H1 (cell line): Measurements from ENCODE around the gene ITSN1. TPM values are rescaled to one million over a fixed set of nuclear protein-coding genes. Genes with fewer than 3 reads are reported as not detected.

Source experiments
- CTCF ChIA-PET: fragments of 300-600 bp; sonication (Branson Sonifier 250); formaldehyde crosslinking; loops from one replicate; lab custom pipeline; 2021; ENCODE audit not compliant: partially characterized antibody; lab: Charles Lee
- POLR2A ChIA-PET: fragments of 300-600 bp; sonication (Branson Sonifier 250); formaldehyde crosslinking; loops from one replicate; lab custom pipeline; 2021; ENCODE audit warnings: inconsistent platforms; ENCODE audit not compliant: partially characterized antibody; lab: Charles Lee
- DNase-seq, 2 experiments: peaks; one replicate each; pipeline versions ENCODE4 v3.0.0 to v3.0.0-alpha.2; 2010 to 2022; ENCODE audit warnings: low spot score in 2 of 2, low read depth in 1 of 2, mixed read lengths in 1 of 2
- FAIRE-seq: peaks from 2 replicates; lab custom pipeline; 2011; peaks lifted over from hg19 to GRCh38; lab: Jason Lieb, UNC
- H2AFZ ChIP-seq: 2 replicates; pipeline ENCODE4 v1.8.1; 2012; ENCODE audit warnings: low read length, inconsistent platforms
- H2AK5ac ChIP-seq: 2 replicates; pipeline ENCODE4 v1.6.1; 2013; ENCODE audit warnings: low read depth, low read length
- H2BK120ac ChIP-seq: replicated peaks from 2 replicates; pipeline ENCODE3; 2013; ENCODE audit warnings: low read depth, low read length, inconsistent platforms
- H2BK12ac ChIP-seq: 2 replicates; pipeline ENCODE4 v1.6.1; 2013; ENCODE audit warnings: low read depth, low read length
- H2BK15ac ChIP-seq: 2 replicates; pipeline ENCODE4 v1.6.1; 2013; ENCODE audit warnings: low read length
- H2BK20ac ChIP-seq: 2 replicates; pipeline ENCODE4 v1.6.1; 2013; ENCODE audit warnings: low read length
- H2BK5ac ChIP-seq: 2 replicates; pipeline ENCODE4 v1.6.1; 2013; ENCODE audit warnings: low read depth, low read length
- H3K14ac ChIP-seq: 2 replicates; pipeline ENCODE4 v1.6.1; 2013; ENCODE audit warnings: inconsistent platforms; ENCODE audit not compliant: insufficient read length
- H3K18ac ChIP-seq: 2 replicates; pipeline ENCODE4 v1.6.1; 2013; ENCODE audit warnings: low read length; ENCODE audit errors: extremely low read depth
- H3K23ac ChIP-seq: 2 replicates; pipeline ENCODE4 v1.6.1; 2013; ENCODE audit warnings: inconsistent platforms; ENCODE audit not compliant: insufficient read length
- H3K23me2 ChIP-seq: 2 replicates; pipeline ENCODE4 v1.6.1; 2013; ENCODE audit warnings: low read depth, low read length
- H3K27ac ChIP-seq: 2 replicates; pipeline ENCODE4 v1.6.1; 2011; ENCODE audit warnings: low read depth, low read length, inconsistent platforms
- H3K27me3 ChIP-seq, 4 experiments: replicated peaks in 1 of 4; 1 replicate in 1 of 4; 2 replicates in 3 of 4; pipeline versions ENCODE4 v1.6.1 to v1.8.1; 2011 to 2013; ENCODE audit warnings: low read length in 3 of 4, mild to moderate bottlenecking in 3 of 4, inconsistent platforms in 2 of 4, mixed read lengths in 2 of 4, moderate library complexity in 1 of 4; ENCODE audit not compliant: control insufficient read depth in 3 of 4, insufficient read depth in 3 of 4; ENCODE audit errors: extremely low read depth in 1 of 4
- H3K36me3 ChIP-seq, 4 experiments: 2 replicates each; pipeline versions ENCODE4 v1.6.1 to v1.8.1; 2011 to 2013; ENCODE audit warnings: mild to moderate bottlenecking in 4 of 4, low read length in 3 of 4, moderate library complexity in 2 of 4, control low read depth in 1 of 4, inconsistent platforms in 1 of 4; ENCODE audit not compliant: insufficient read depth in 4 of 4, control insufficient read depth in 2 of 4
- H3K4ac ChIP-seq: replicated peaks from 2 replicates; pipeline ENCODE3; 2013; ENCODE audit warnings: low read length, low read depth, mixed read lengths, inconsistent platforms; ENCODE audit not compliant: insufficient read length
- H3K4me1 ChIP-seq, 4 experiments: replicated peaks in 1 of 4; 1 replicate in 1 of 4; 2 replicates in 3 of 4; pipeline versions ENCODE4 v1.6.1 to v1.8.1; 2011 to 2013; ENCODE audit warnings: low read length in 3 of 4, inconsistent platforms in 2 of 4, mixed read lengths in 1 of 4; ENCODE audit not compliant: insufficient read depth in 4 of 4, control insufficient read depth in 3 of 4
- H3K4me2 ChIP-seq, 2 experiments: 2 replicates each; pipeline versions ENCODE4 v1.6.1 to v1.8.1; 2011 to 2013; ENCODE audit warnings: low read depth in 2 of 2, low read length in 2 of 2, control low read depth in 1 of 2, inconsistent platforms in 1 of 2, mild to moderate bottlenecking in 1 of 2; ENCODE audit not compliant: insufficient read depth in 1 of 2
- H3K4me3 ChIP-seq, 4 experiments: fragments of 200-600, 300-600 bp in 1 of 4; sonication (generic), shearing (Covaris generic), sonication (Bioruptor Twin) in 1 of 4; 2 replicates each; pipeline versions ENCODE4 v1.5.1 to v1.8.1; 2011 to 2016; ENCODE audit warnings: low read length in 4 of 4, low read depth in 3 of 4, control low read depth in 2 of 4, inconsistent platforms in 2 of 4, mild to moderate bottlenecking in 2 of 4, mixed read lengths in 1 of 4, moderate library complexity in 1 of 4; ENCODE audit not compliant: insufficient read depth in 2 of 4; ENCODE audit errors: extremely low read depth in 1 of 4
- H3K56ac ChIP-seq: replicated peaks from 2 replicates; pipeline ENCODE3; 2013; ENCODE audit warnings: low read depth, mild to moderate bottlenecking, mixed read lengths, low read length, inconsistent platforms; ENCODE audit not compliant: insufficient read length
- H3K79me1 ChIP-seq: 2 replicates; pipeline ENCODE4 v1.6.1; 2013; ENCODE audit warnings: low read depth, low read length, control low read depth
- H3K79me2 ChIP-seq, 2 experiments: 2 replicates each; pipeline versions ENCODE4 v1.6.1 to v1.8.1; 2012 to 2013; ENCODE audit warnings: low read length in 2 of 2, mild to moderate bottlenecking in 2 of 2, inconsistent platforms in 1 of 2; ENCODE audit not compliant: insufficient read depth in 2 of 2, control insufficient read depth in 1 of 2
- H3K9ac ChIP-seq, 4 experiments: replicated peaks in 1 of 4; 1 replicate in 1 of 4; 2 replicates in 3 of 4; pipeline versions ENCODE4 v1.6.1 to v1.8.1; 2011 to 2013; ENCODE audit warnings: low read depth in 3 of 4, low read length in 3 of 4, control low read depth in 2 of 4, mild to moderate bottlenecking in 2 of 4, moderate library complexity in 2 of 4, inconsistent platforms in 1 of 4; ENCODE audit errors: extremely low read depth in 1 of 4
- H3K9me3 ChIP-seq, 2 experiments: 2 replicates each; pipeline versions ENCODE4 v1.6.1 to v1.8.1; 2012 to 2013; ENCODE audit warnings: mild to moderate bottlenecking in 2 of 2, moderate library complexity in 2 of 2, control low read depth in 1 of 2, inconsistent platforms in 1 of 2, low read depth in 1 of 2, low read length in 1 of 2, mixed read lengths in 1 of 2; ENCODE audit not compliant: insufficient read depth in 2 of 2
- H4K20me1 ChIP-seq, 2 experiments: replicated peaks in 1 of 2; 2 replicates each; pipeline versions ENCODE3 to v1.8.1; 2011 to 2013; ENCODE audit warnings: inconsistent platforms in 2 of 2, low read length in 2 of 2, mild to moderate bottlenecking in 1 of 2; ENCODE audit not compliant: insufficient read depth in 2 of 2, control insufficient read depth in 1 of 2
- H4K5ac ChIP-seq: 2 replicates; pipeline ENCODE4 v1.6.1; 2013; ENCODE audit warnings: low read length, low read depth, mixed read lengths, inconsistent platforms; ENCODE audit not compliant: insufficient read length
- H4K8ac ChIP-seq: 2 replicates; pipeline ENCODE4 v1.8.0; 2013; ENCODE audit warnings: mild to moderate bottlenecking, moderate library complexity, low read length, inconsistent platforms; ENCODE audit not compliant: insufficient read depth; ENCODE audit errors: extremely low read depth
- H4K91ac ChIP-seq: replicated peaks from 2 replicates; pipeline ENCODE3; 2013; ENCODE audit warnings: low read length, mixed read lengths, inconsistent platforms; ENCODE audit not compliant: insufficient read length
- EZH2 ChIP-seq: fragments of 200-600 bp; sonication (generic); IDR thresholded peaks from 2 replicates; pipeline ENCODE4 v1.7.1; 2012; ENCODE audit warnings: low read depth, mild to moderate bottlenecking, moderate library complexity, low read length, inconsistent platforms; ENCODE audit not compliant: severe bottlenecking
- GABPA ChIP-seq: IDR thresholded peaks from 2 replicates; pipeline ENCODE4 v1.6.1; 2011; ENCODE audit warnings: mild to moderate bottlenecking, low read length, moderate library complexity, borderline replicate concordance; ENCODE audit not compliant: insufficient read depth
- JUN ChIP-seq: IDR thresholded peaks from 2 replicates; pipeline ENCODE4 v1.6.1; 2011; ENCODE audit warnings: low read depth, mild to moderate bottlenecking, improper control_type of control experiment, low read length
- NRF1 ChIP-seq: IDR thresholded peaks from 2 replicates; pipeline ENCODE4 v1.6.1; 2011; ENCODE audit warnings: mild to moderate bottlenecking, low read depth, low read length, improper control_type of control experiment
- POLR2A ChIP-seq, 2 experiments: IDR thresholded peaks; 1 replicate in 1 of 2; 2 replicates in 1 of 2; pipeline ENCODE4 v1.6.1; 2011; ENCODE audit warnings: low read depth in 2 of 2, low read length in 2 of 2, mild to moderate bottlenecking in 2 of 2; ENCODE audit errors: control extremely low read depth in 1 of 2
- RBBP5 ChIP-seq: IDR thresholded peaks from 2 replicates; pipeline ENCODE4 v1.7.1; 2012; ENCODE audit warnings: low read depth, mild to moderate bottlenecking, inconsistent platforms, low read length, moderate library complexity, borderline replicate concordance
- SUZ12 ChIP-seq: fragments of 200-600 bp; sonication (generic); IDR thresholded peaks from 2 replicates; pipeline ENCODE4 v1.6.1; 2012; ENCODE audit warnings: mild to moderate bottlenecking, inconsistent platforms, low read length, moderate library complexity, mixed read lengths
- TEAD4 ChIP-seq: IDR thresholded peaks from 2 replicates; pipeline ENCODE4 v1.6.1; 2012; ENCODE audit warnings: low read depth, low read length, inconsistent platforms, mixed read lengths
- WGBS, 2 experiments: shearing (Covaris generic) in 1 of 2; methylation state at CpG; one replicate each; pipeline versions ENCODE4 v1.1.6 to v1.1.7; 2013 to 2015; ENCODE audit warnings: low lambda C conversion rate in 2 of 2, mixed read lengths in 2 of 2, inconsistent platforms in 1 of 2, low coverage in 1 of 2, missing lambda C conversion rate in 1 of 2; ENCODE audit not compliant: insufficient replicate concordance in 2 of 2, insufficient coverage in 1 of 2, insufficient read length in 1 of 2; ENCODE audit errors: extremely low coverage in 1 of 2, missing lambda C conversion rate in 1 of 2; 5-methylcytosine and 5-hydroxymethylcytosine counted together
- polyA plus RNA-seq, 7 experiments: library from polyadenylated mRNA; depleted of rRNA in 3 of 7; stranded (reverse) in 5 of 7; unstranded in 2 of 7; fragments of >200 nt in 5 of 7; fragments of 200-250 nt in 2 of 7; gene quantifications; 1 replicate in 5 of 7; 2 replicates in 1 of 7; 4 replicates in 1 of 7; pipeline versions ENCODE4 v1.2.1 to v1.2.3, GENCODE V29; 2011 to 2013; ENCODE audit warnings: missing spikeins in 2 of 7, mixed read lengths in 2 of 7
- total RNA-seq: library from RNA; stranded (reverse); fragmentation: NEBNext Ultra II Directional; extraction: Animal tissue kit (Norgen Biotek cat#: 25700); gene quantifications from 2 replicates; pipeline ENCODE4 v1.2.1, GENCODE V29; 2021
- TF ChIP-seq, protein P1 (sequence below), 3 experiments: IDR thresholded peaks; 1 replicate in 2 of 3; 2 replicates in 1 of 3; pipeline versions ENCODE4 v1.5.1 to v1.6.1; 2011; ENCODE audit warnings: low read length in 3 of 3, mild to moderate bottlenecking in 3 of 3, inconsistent platforms in 2 of 3, low read depth in 1 of 3, moderate library complexity in 1 of 3; ENCODE audit not compliant: insufficient read depth in 1 of 3; ENCODE audit errors: control extremely low read depth in 1 of 3

The ITSN1 gene
- total and polyA plus RNA-seq, 2 of the 8 experiments (the other 6 are each of a cell fraction or from before 2014, with no cell fraction given): 60.8 to 78.1 TPM

DNA sequence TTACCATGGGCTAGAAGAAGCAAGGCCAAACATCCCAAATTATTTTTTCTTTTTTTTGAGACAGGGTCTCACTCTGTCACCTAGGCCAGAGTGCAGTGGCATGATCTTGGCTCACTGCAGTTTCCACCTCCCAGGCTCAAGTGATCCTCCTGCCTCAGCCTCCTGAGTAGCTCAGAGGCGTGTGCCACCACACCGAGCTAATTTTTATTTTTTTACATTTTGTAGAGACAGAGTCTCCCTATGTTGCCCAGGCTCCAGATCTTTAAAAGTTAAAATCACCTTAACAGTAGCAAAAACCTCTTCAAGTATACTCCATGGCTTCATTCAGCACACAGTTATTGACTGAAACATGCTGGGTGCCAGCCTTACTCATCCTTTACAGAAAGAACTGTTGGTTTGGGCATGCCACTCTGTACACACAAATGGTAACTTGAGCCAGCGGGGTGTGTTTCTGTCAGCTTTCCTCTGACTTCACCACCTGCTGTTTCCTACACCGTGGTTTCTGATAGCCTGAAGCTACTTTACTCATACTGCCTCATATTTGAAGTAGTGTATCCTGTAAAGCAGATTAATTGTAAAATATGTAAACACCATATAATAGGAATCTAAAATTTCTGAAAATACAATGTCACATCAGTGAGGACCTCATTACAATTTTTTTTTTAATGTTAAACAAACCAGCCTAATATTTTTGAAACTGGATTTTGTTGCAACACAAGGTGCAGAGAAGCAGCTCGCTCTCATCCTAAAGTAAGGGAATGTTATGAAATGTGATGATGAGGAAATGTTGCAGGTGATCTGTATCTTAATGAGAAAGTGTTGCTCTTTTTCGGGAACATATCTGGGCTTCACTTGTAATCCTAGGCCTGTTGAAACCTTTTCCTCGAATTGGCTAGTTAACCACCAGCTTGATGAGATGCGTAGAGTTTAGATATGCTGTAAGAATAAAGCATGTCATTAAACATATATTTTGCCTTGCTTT lies 159.4 kb downstream of the ITSN1 start:
- POLR2A ChIA-PET: interaction anchor here (0.8 kb wide), 1 partner anchor 11 kb away, joined by 3 read pairs; no protein-coding TSS in a partner anchor
- H3K27me3 ChIP-seq: no peaks in the 10 kb centered on the region
- H3K4me3 ChIP-seq: no peak overlapping the region
- H2AFZ ChIP-seq: no peak overlapping the region
- no peak overlapping the region for H2BK12ac ChIP-seq
- 81% methylated on average over 8 of the region's 8 CpGs; no CpG with 5 or more reads in 1 of the 2 experiments for WGBS, 2 experiments
- FAIRE-seq (peak; percentile 70), DNase-seq (no peak)
- no peak overlapping the region for H3K14ac ChIP-seq
- no peaks in the 10 kb centered on the region for H3K23me2 ChIP-seq
- CTCF ChIA-PET: interaction anchor here (0.6 to 1.2 kb wide), 5 partner anchors 36 to 100 kb away, joined by 3 to 4 read pairs (median 3); no protein-coding TSS in a partner anchor
- H3K9ac ChIP-seq: no peak overlapping the region
- no peak overlapping the region for H2BK15ac ChIP-seq
- H4K91ac ChIP-seq: no peak overlapping the region
- no peak overlapping the region for H2BK5ac ChIP-seq
- no peak overlapping the region for H2BK120ac ChIP-seq
- H3K56ac ChIP-seq: no peak overlapping the region
- no peaks in the 10 kb centered on the region for H3K79me2 ChIP-seq
- H2BK20ac ChIP-seq: no peak overlapping the region
- no peaks in the 10 kb centered on the region for H3K79me1 ChIP-seq
- H3K36me3 ChIP-seq: peaks cover 4 to 28% (median 13%) of the 10 kb centered on the region in 4 experiments; a peak in 6 of 8 replicates
- H4K20me1 ChIP-seq: no peaks in the 10 kb centered on the region
- no peaks in the 10 kb centered on the region for H3K9me3 ChIP-seq
- no peak overlapping the region for H3K18ac ChIP-seq
- no peak overlapping the region for H3K4ac ChIP-seq
- peaks cover 0 to 7% (median 2%) of the 10 kb centered on the region in 4 experiments; a peak in 3 of 7 replicates for H3K4me1 ChIP-seq
- no peak overlapping the region for H3K23ac ChIP-seq
- H4K8ac ChIP-seq: no peak overlapping the region
- no peak overlapping the region for H3K27ac ChIP-seq
- H2AK5ac ChIP-seq: no peak overlapping the region
- no peak overlapping the region for H3K4me2 ChIP-seq
- peak overlapping the region; percentile 5 for H4K5ac ChIP-seq
- TF ChIP-seq JUN: no peak
- no peak for TF ChIP-seq EZH2
- no peak for TF ChIP-seq NRF1
- TF ChIP-seq, protein P1, sequence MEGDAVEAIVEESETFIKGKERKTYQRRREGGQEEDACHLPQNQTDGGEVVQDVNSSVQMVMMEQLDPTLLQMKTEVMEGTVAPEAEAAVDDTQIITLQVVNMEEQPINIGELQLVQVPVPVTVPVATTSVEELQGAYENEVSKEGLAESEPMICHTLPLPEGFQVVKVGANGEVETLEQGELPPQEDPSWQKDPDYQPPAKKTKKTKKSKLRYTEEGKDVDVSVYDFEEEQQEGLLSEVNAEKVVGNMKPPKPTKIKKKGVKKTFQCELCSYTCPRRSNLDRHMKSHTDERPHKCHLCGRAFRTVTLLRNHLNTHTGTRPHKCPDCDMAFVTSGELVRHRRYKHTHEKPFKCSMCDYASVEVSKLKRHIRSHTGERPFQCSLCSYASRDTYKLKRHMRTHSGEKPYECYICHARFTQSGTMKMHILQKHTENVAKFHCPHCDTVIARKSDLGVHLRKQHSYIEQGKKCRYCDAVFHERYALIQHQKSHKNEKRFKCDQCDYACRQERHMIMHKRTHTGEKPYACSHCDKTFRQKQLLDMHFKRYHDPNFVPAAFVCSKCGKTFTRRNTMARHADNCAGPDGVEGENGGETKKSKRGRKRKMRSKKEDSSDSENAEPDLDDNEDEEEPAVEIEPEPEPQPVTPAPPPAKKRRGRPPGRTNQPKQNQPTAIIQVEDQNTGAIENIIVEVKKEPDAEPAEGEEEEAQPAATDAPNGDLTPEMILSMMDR (IDR thresholded peaks at IDR 0.05; ENCODE audit: control extremely low read depth in 1 of 3, insufficient read depth in 1 of 3, low read depth in 1 of 3, low read length in 3 of 3): no peak
- no peak for TF ChIP-seq POLR2A (IDR thresholded peaks at IDR 0.05; ENCODE audit: control extremely low read depth in 1 of 2, low read depth in 2 of 2, low read length in 2 of 2)
- TF ChIP-seq TEAD4: no peak
- no peak for TF ChIP-seq RBBP5
- TF ChIP-seq SUZ12: no peak
- no peak for TF ChIP-seq GABPA
